ENCODE data around the gene MMP10.

Gene MMP10

GRCh38 chr11:102807921-102808320, 27.5 kb upstream of the MMP10 start:
- H3K27me3 ChIP-seq (ENCODE audit: low read depth, low read length), result peaks cover 2% of the 10 kb centered on the region; the same call in 1 of the 2 replicates
- no peaks in the 10 kb centered on the region for H3K4me1 ChIP-seq (ENCODE audit: low read length)
- H3K27ac ChIP-seq (ENCODE audit: low read length), result no peak overlapping the region
- no peak overlapping the region for H3K9ac ChIP-seq (ENCODE audit: low read length)
- H4K20me1 ChIP-seq (ENCODE audit: insufficient read depth, low read length), result no peaks in the 10 kb centered on the region
- H3K36me3 ChIP-seq (replicated peaks; ENCODE audit: low read depth, low read length), result no peaks in the 10 kb centered on the region
- H3K79me2 ChIP-seq (ENCODE audit: low read length), result no peaks in the 10 kb centered on the region
- H3K4me2 ChIP-seq (ENCODE audit: low read length), result no peak overlapping the region
- H2AFZ ChIP-seq (ENCODE audit: low read depth, low read length), result no peak overlapping the region
- no peak overlapping the region for H3K4me3 ChIP-seq (ENCODE audit: low read length)
- TF ChIP-seq EZH2phosphoT487 (IDR thresholded peaks at IDR 0.05; ENCODE audit: low read depth), result no peak
- TF ChIP-seq, protein P1, sequence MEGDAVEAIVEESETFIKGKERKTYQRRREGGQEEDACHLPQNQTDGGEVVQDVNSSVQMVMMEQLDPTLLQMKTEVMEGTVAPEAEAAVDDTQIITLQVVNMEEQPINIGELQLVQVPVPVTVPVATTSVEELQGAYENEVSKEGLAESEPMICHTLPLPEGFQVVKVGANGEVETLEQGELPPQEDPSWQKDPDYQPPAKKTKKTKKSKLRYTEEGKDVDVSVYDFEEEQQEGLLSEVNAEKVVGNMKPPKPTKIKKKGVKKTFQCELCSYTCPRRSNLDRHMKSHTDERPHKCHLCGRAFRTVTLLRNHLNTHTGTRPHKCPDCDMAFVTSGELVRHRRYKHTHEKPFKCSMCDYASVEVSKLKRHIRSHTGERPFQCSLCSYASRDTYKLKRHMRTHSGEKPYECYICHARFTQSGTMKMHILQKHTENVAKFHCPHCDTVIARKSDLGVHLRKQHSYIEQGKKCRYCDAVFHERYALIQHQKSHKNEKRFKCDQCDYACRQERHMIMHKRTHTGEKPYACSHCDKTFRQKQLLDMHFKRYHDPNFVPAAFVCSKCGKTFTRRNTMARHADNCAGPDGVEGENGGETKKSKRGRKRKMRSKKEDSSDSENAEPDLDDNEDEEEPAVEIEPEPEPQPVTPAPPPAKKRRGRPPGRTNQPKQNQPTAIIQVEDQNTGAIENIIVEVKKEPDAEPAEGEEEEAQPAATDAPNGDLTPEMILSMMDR (IDR thresholded peaks at IDR 0.05; ENCODE audit: low read depth, low read length), result no peak
- H3K9me3 ChIP-seq (ENCODE audit: insufficient read depth, low read length), result no peaks in the 10 kb centered on the region

DNA sequence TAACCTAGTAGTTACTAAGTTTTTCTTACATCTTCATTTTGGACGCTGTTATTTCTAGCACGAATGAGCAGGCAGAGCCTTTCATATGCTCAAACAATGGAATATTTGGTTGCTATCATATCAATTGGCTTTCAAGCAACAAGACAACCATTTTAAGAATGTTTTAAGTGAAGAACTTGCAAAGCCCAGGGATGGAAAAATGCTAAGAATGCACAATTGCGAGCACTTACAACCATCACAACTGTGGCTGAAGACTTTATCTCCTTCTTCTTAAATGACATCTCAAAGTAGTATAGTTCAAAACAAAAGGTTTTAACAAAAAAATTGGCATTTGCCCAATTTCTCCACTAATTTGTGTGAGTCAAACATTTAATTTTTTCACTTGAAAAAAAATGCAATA, 25.9 kb upstream of the MMP10 start:
- Histone ChIP-seq H3K27me3 (ENCODE audit: low read depth, low read length) (no peaks in the 10 kb centered on the region), H3K79me2 (ENCODE audit: low read length) (no peaks in the 10 kb centered on the region), H4K20me1 (ENCODE audit: insufficient read depth, low read length) (no peaks in the 10 kb centered on the region), H3K9ac (ENCODE audit: low read length) (no peak overlapping the region), H3K4me3 (ENCODE audit: low read length) (no peak overlapping the region), H3K4me2 (ENCODE audit: low read length) (no peak overlapping the region), H3K27ac (ENCODE audit: low read length) (no peak overlapping the region), H3K36me3 (replicated peaks; ENCODE audit: low read depth, low read length) (no peaks in the 10 kb centered on the region), H2AFZ (ENCODE audit: low read depth, low read length) (no peak overlapping the region), H3K4me1 (ENCODE audit: low read length) (no peaks in the 10 kb centered on the region), H3K9me3 (ENCODE audit: insufficient read depth, low read length) (no peaks in the 10 kb centered on the region)
- TF ChIP-seq EZH2phosphoT487 (IDR thresholded peaks at IDR 0.05; ENCODE audit: low read depth), result no peak
- TF ChIP-seq, protein P1 (IDR thresholded peaks at IDR 0.05; ENCODE audit: low read depth, low read length), result no peak

- Histone ChIP-seq H3K36me3 (replicated peaks; ENCODE audit: low read depth, low read length) (no peaks in the 10 kb centered on the region), H3K4me2 (ENCODE audit: low read length) (no peak overlapping the region), H2AFZ (ENCODE audit: low read depth, low read length) (no peak overlapping the region), H3K4me1 (ENCODE audit: low read length) (no peaks in the 10 kb centered on the region), H4K20me1 (ENCODE audit: insufficient read depth, low read length) (no peaks in the 10 kb centered on the region), H3K9ac (ENCODE audit: low read length) (no peak overlapping the region), H3K79me2 (ENCODE audit: low read length) (no peaks in the 10 kb centered on the region), H3K4me3 (ENCODE audit: low read length) (no peak overlapping the region), H3K27ac (ENCODE audit: low read length) (no peak overlapping the region), H3K27me3 (ENCODE audit: low read depth, low read length) (no peaks in the 10 kb centered on the region), H3K9me3 (ENCODE audit: insufficient read depth, low read length) (no peaks in the 10 kb centered on the region)
- TF ChIP-seq, protein P1 (IDR thresholded peaks at IDR 0.05; ENCODE audit: low read depth, low read length), result no peak
- no peak for TF ChIP-seq EZH2phosphoT487 (IDR thresholded peaks at IDR 0.05; ENCODE audit: low read depth)
Measured at GRCh38 chr11:102802341-102802740, 21.9 kb upstream of the MMP10 start.

- Histone ChIP-seq H4K20me1 (ENCODE audit: insufficient read depth, low read length) (no peaks in the 10 kb centered on the region), H3K9ac (ENCODE audit: low read length) (no peak overlapping the region), H3K36me3 (replicated peaks; ENCODE audit: low read depth, low read length) (no peaks in the 10 kb centered on the region), H3K27ac (ENCODE audit: low read length) (no peak overlapping the region), H3K4me2 (ENCODE audit: low read length) (no peak overlapping the region), H3K79me2 (ENCODE audit: low read length) (no peaks in the 10 kb centered on the region), H3K4me1 (ENCODE audit: low read length) (no peaks in the 10 kb centered on the region), H3K9me3 (ENCODE audit: insufficient read depth, low read length) (no peaks in the 10 kb centered on the region), H2AFZ (ENCODE audit: low read depth, low read length) (no peak overlapping the region), H3K4me3 (ENCODE audit: low read length) (no peak overlapping the region), H3K27me3 (ENCODE audit: low read depth, low read length) (no peaks in the 10 kb centered on the region; the same call in 1 of the 2 replicates)
- no peak for TF ChIP-seq EZH2phosphoT487 (IDR thresholded peaks at IDR 0.05; ENCODE audit: low read depth)
- TF ChIP-seq, protein P1 (IDR thresholded peaks at IDR 0.05; ENCODE audit: low read depth, low read length), result no peak
Measured at GRCh38 chr11:102800767-102801166, 20.3 kb upstream of the MMP10 start.

All from OCI-LY3 (cell line).